IPS-20b (cell line): Measurements from ENCODE around the gene ADAMTSL1.

Source experiments
- H3K27ac ChIP-seq: one replicate; pipeline ENCODE4 v1.5.1; 2013; ENCODE audit warnings: low read length
- H3K27me3 ChIP-seq: 2 replicates; pipeline ENCODE4 v1.6.1; 2013; ENCODE audit warnings: mild to moderate bottlenecking, low read length, inconsistent platforms; ENCODE audit not compliant: insufficient read depth
- H3K36me3 ChIP-seq: 2 replicates; pipeline ENCODE4 v1.6.1; 2013; ENCODE audit warnings: low read depth, mild to moderate bottlenecking, inconsistent platforms, low read length, moderate library complexity; ENCODE audit not compliant: insufficient read depth
- H3K4me1 ChIP-seq: 2 replicates; pipeline ENCODE4 v1.6.1; 2013; ENCODE audit warnings: mild to moderate bottlenecking, control low read depth, inconsistent platforms, low read length, moderate library complexity; ENCODE audit not compliant: insufficient read depth
- H3K4me3 ChIP-seq: 2 replicates; pipeline ENCODE4 v1.5.1; 2013; ENCODE audit warnings: mild to moderate bottlenecking, low read length, inconsistent platforms
- H3K9ac ChIP-seq: 2 replicates; pipeline ENCODE4 v1.6.1; 2013; ENCODE audit warnings: low read depth, mild to moderate bottlenecking, inconsistent platforms, low read length, moderate library complexity
- H3K9me3 ChIP-seq: 2 replicates; pipeline ENCODE4 v1.6.1; 2013; ENCODE audit warnings: mild to moderate bottlenecking, low read depth, low read length, inconsistent platforms; ENCODE audit not compliant: insufficient read depth

Gene ADAMTSL1

GRCh38 chr9:18472841-18473251 is 1.1 kb upstream of the ADAMTSL1 start:
- Histone ChIP-seq H3K4me3 (peak overlapping the region; percentile 74; the same call in 1 of the 2 replicates), H3K9me3 (peaks cover 6% of the 10 kb centered on the region; the same call in 1 of the 2 replicates), H3K4me1 (peaks cover 21% of the 10 kb centered on the region), H3K27ac (no peak overlapping the region), H3K36me3 (no peaks in the 10 kb centered on the region), H3K9ac (peak overlapping the region; percentile 58; the same call in 1 of the 2 replicates), H3K27me3 (no peaks in the 10 kb centered on the region)

GRCh38 chr9:18474783-18475182 is 830 bp downstream of the ADAMTSL1 start:
- Histone ChIP-seq H3K9ac (no peak overlapping the region), H3K27me3 (no peaks in the 10 kb centered on the region), H3K36me3 (no peaks in the 10 kb centered on the region), H3K27ac (no peak overlapping the region), H3K9me3 (no peaks in the 10 kb centered on the region; the same call in 1 of the 2 replicates), H3K4me3 (peak overlapping the region; percentile 74; the same call in 1 of the 2 replicates), H3K4me1 (peaks cover 21% of the 10 kb centered on the region)

- Histone ChIP-seq H3K4me3 (no peak overlapping the region), H3K27me3 (no peaks in the 10 kb centered on the region), H3K9me3 (no peaks in the 10 kb centered on the region), H3K36me3 (no peaks in the 10 kb centered on the region), H3K4me1 (peaks cover 21% of the 10 kb centered on the region), H3K9ac (no peak overlapping the region), H3K27ac (no peak overlapping the region)
Observed at GRCh38 chr9:18477121-18477660, 3.2 kb downstream of the ADAMTSL1 start.

GRCh38 chr9:18477719-18478118 is 3.8 kb downstream of the ADAMTSL1 start:
- no peak overlapping the region for H3K4me3 ChIP-seq
- no peaks in the 10 kb centered on the region for H3K9me3 ChIP-seq
- H3K36me3 ChIP-seq: no peaks in the 10 kb centered on the region
- peaks cover 19% of the 10 kb centered on the region for H3K4me1 ChIP-seq
- H3K27ac ChIP-seq: no peak overlapping the region
- no peak overlapping the region for H3K9ac ChIP-seq
- H3K27me3 ChIP-seq: no peaks in the 10 kb centered on the region

- H3K9ac ChIP-seq: no peak overlapping the region
- H3K9me3 ChIP-seq: no peaks in the 10 kb centered on the region
- H3K4me1 ChIP-seq: peaks cover 10% of the 10 kb centered on the region
- H3K4me3 ChIP-seq: no peak overlapping the region
- H3K36me3 ChIP-seq: no peaks in the 10 kb centered on the region
- H3K27ac ChIP-seq: no peak overlapping the region
- no peaks in the 10 kb centered on the region for H3K27me3 ChIP-seq
Observed at GRCh38 chr9:18478501-18479361, 4.8 kb downstream of the ADAMTSL1 start.

GRCh38 chr9:18479405-18479804 is 5.5 kb downstream of the ADAMTSL1 start:
- no peaks in the 10 kb centered on the region for H3K27me3 ChIP-seq
- H3K9me3 ChIP-seq: no peaks in the 10 kb centered on the region
- no peaks in the 10 kb centered on the region for H3K36me3 ChIP-seq
- H3K4me3 ChIP-seq: no peak overlapping the region
- no peak overlapping the region for H3K27ac ChIP-seq
- H3K4me1 ChIP-seq: peaks cover 8% of the 10 kb centered on the region
- H3K9ac ChIP-seq: no peak overlapping the region

- H3K4me1 ChIP-seq: peaks cover 2% of the 10 kb centered on the region
- no peak overlapping the region for H3K9ac ChIP-seq
- H3K9me3 ChIP-seq: no peaks in the 10 kb centered on the region
- no peak overlapping the region for H3K27ac ChIP-seq
- no peaks in the 10 kb centered on the region for H3K36me3 ChIP-seq
- H3K4me3 ChIP-seq: no peak overlapping the region
- H3K27me3 ChIP-seq: no peaks in the 10 kb centered on the region
Observed at GRCh38 chr9:18480662-18481093, 6.7 kb downstream of the ADAMTSL1 start.

GRCh38 chr9:18482371-18482770 is 8.4 kb downstream of the ADAMTSL1 start:
- no peak overlapping the region for H3K9ac ChIP-seq
- no peaks in the 10 kb centered on the region for H3K27me3 ChIP-seq
- H3K9me3 ChIP-seq: no peaks in the 10 kb centered on the region
- H3K36me3 ChIP-seq: no peaks in the 10 kb centered on the region
- no peak overlapping the region for H3K27ac ChIP-seq
- peaks cover 2% of the 10 kb centered on the region for H3K4me1 ChIP-seq
- no peak overlapping the region for H3K4me3 ChIP-seq

- Histone ChIP-seq H3K9ac (no peak overlapping the region), H3K4me1 (0 out of 2 replicates have a peak, but pooled peaks cover 4% of the 10 kb centered on the region), H3K27me3 (no peaks in the 10 kb centered on the region), H3K36me3 (no peaks in the 10 kb centered on the region), H3K27ac (no peak overlapping the region), H3K9me3 (no peaks in the 10 kb centered on the region), H3K4me3 (no peak overlapping the region)
Observed at GRCh38 chr9:18485714-18486113, 11.8 kb downstream of the ADAMTSL1 start.

GRCh38 chr9:18487611-18488010 is 13.7 kb downstream of the ADAMTSL1 start:
- Histone ChIP-seq H3K9ac (no peak overlapping the region), H3K36me3 (no peaks in the 10 kb centered on the region), H3K27me3 (no peaks in the 10 kb centered on the region), H3K4me3 (no peak overlapping the region), H3K27ac (no peak overlapping the region), H3K4me1 (0 out of 2 replicates have a peak, but pooled peaks cover 7% of the 10 kb centered on the region), H3K9me3 (no peaks in the 10 kb centered on the region)

GRCh38 chr9:18488886-18489285 is 14.9 kb downstream of the ADAMTSL1 start:
- no peak overlapping the region for H3K27ac ChIP-seq
- no peaks in the 10 kb centered on the region for H3K9me3 ChIP-seq
- no peak overlapping the region for H3K4me3 ChIP-seq
- H3K4me1 ChIP-seq: 0 out of 2 replicates have a peak, but pooled peaks cover 7% of the 10 kb centered on the region
- no peaks in the 10 kb centered on the region for H3K27me3 ChIP-seq
- H3K9ac ChIP-seq: no peak overlapping the region
- no peaks in the 10 kb centered on the region for H3K36me3 ChIP-seq

GRCh38 chr9:18489861-18490260 is 15.9 kb downstream of the ADAMTSL1 start:
- H3K4me3 ChIP-seq: no peak overlapping the region
- H3K27me3 ChIP-seq: no peaks in the 10 kb centered on the region
- H3K36me3 ChIP-seq: no peaks in the 10 kb centered on the region
- H3K4me1 ChIP-seq: 0 out of 2 replicates have a peak, but pooled peaks cover 7% of the 10 kb centered on the region
- H3K9ac ChIP-seq: no peak overlapping the region
- no peak overlapping the region for H3K27ac ChIP-seq
- H3K9me3 ChIP-seq: no peaks in the 10 kb centered on the region
